Subcutaneous abdominal adipose tissue (tissue), 5 donors: ENCODE results near the gene ITPR3.

ENCODE experiments used
- H3K27ac ChIP-seq: one replicate; pipeline ENCODE4 v1.7.0; 2013; ENCODE audit warnings: low read depth, mild to moderate bottlenecking, inconsistent platforms, low read length, moderate library complexity
- H3K27me3 ChIP-seq, 5 donors: one replicate each; pipeline ENCODE4 v1.7.0; 2013; ENCODE audit warnings: low read length in 5 of 5, inconsistent platforms in 1 of 5; ENCODE audit not compliant: control insufficient read depth in 5 of 5, insufficient read depth in 4 of 5
- H3K36me3 ChIP-seq, 5 donors: one replicate each; pipeline ENCODE4 v1.7.0; 2013; ENCODE audit warnings: low read length in 5 of 5; ENCODE audit not compliant: control insufficient read depth in 5 of 5, insufficient read depth in 5 of 5
- H3K4me1 ChIP-seq, 5 donors: one replicate each; pipeline ENCODE4 v1.7.0; 2013; ENCODE audit warnings: low read length in 5 of 5, mild to moderate bottlenecking in 3 of 5, moderate library complexity in 1 of 5; ENCODE audit not compliant: control insufficient read depth in 5 of 5, insufficient read depth in 5 of 5
- H3K4me3 ChIP-seq, 5 donors: one replicate each; pipeline ENCODE4 v1.7.0; 2013; ENCODE audit warnings: low read length in 5 of 5, low read depth in 1 of 5
- H3K9ac ChIP-seq, 5 donors: one replicate each; pipeline ENCODE4 v1.7.0; 2013; ENCODE audit warnings: low read length in 5 of 5, mild to moderate bottlenecking in 4 of 5, moderate library complexity in 3 of 5
- H3K9me3 ChIP-seq, 5 donors: one replicate each; pipeline ENCODE4 v1.7.0; 2013; ENCODE audit warnings: low read length in 5 of 5; ENCODE audit not compliant: control insufficient read depth in 5 of 5
- donor health status: healthy.
- donor health status: healthy.
- donor health status: healthy.
- donor health status: healthy.
- donor health status: healthy.

ITPR3 gene

DNA sequence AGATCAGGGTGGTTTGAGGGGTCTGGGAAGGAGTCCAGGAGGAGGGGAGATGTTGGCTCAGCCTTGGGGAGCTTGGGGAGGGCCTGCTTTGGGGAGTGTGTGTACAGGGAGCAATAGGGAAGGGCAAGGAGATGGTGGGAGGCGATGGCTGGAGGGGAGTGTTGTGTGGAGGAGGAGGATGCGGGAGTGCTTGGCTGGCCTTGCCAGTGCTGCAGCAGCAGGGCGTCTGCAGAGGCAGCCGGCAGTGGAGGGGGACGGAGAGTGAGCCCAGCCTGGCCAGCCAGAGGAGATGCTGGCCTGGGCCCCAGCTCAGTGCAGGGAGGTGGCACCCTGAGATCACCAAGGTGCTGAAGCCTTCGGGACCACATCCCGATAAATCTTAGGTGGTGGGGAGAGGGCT lies 121.7 kb downstream of the ITPR3 start:
- peaks cover 10 to 32% (median 14%) of the 10 kb centered on the region in 5 donors for H3K27me3 ChIP-seq
- H3K27ac ChIP-seq: no peak overlapping the region
- no peak overlapping the region for H3K4me3 ChIP-seq
- H3K9ac ChIP-seq: no peak overlapping the region
- H3K4me1 ChIP-seq: peaks cover 0 to 2% (median 0%) of the 10 kb centered on the region in 5 donors
- H3K9me3 ChIP-seq: no peaks in the 10 kb centered on the region
- no peaks in the 10 kb centered on the region for H3K36me3 ChIP-seq

DNA sequence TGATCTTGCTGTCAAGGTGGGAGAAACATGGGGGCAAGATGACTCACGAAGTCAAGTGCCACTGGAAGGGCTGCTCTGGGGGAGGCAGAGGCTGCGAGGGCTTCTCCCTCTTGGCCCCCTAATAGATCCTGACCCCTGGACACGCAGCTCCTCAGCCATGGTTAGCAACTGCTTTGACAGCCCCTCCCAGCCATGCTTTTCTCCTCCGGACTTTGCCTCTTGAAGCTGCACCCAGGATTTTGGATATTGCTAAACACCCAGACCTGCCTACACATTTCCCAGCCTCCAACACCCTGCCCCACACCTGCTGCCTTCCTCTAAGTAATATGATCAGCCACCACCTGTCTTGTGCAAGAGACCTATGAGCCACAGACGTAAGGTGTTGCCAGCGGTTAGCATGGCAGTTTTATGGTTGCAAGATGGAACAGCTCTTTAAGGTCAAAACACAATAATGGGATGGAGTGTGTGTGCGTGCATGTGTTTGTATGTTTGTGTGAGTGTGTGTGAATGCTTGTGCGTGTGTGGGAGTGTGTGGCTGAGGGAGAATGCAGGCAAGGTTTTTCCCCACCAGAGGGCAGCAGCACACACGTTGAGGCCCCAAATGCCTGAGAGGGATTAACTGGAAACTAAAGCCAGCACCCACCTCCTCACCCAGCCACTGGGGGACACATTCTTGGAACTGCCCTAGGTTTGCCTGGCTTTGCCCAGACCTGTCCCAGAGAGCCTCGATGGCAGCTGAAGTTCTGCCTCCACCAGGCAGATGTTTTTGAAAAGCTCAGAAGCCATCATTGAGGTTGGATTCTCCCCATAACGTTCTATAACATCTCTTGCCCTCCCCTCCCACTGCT lies 123.1 kb downstream of the ITPR3 start:
- Histone ChIP-seq H3K4me3 (no peak overlapping the region), H3K9ac (no peak overlapping the region), H3K9me3 (no peaks in the 10 kb centered on the region)

GRCh38 chr6:33744895-33745546 lies 123.9 kb downstream of the ITPR3 start:
- no peak overlapping the region for H3K9ac ChIP-seq
- H3K9me3 ChIP-seq: no peaks in the 10 kb centered on the region
- H3K27me3 ChIP-seq: peaks cover 10 to 34% (median 21%) of the 10 kb centered on the region in 5 donors
- H3K4me1 ChIP-seq: peaks cover 0 to 2% (median 0%) of the 10 kb centered on the region in 5 donors
- H3K4me3 ChIP-seq: no peak overlapping the region
- no peak overlapping the region for H3K27ac ChIP-seq
- no peaks in the 10 kb centered on the region for H3K36me3 ChIP-seq

More for the DNA sequence above, 123.1 kb downstream of the ITPR3 start:
- Histone ChIP-seq H3K27ac (no peak overlapping the region), H3K36me3 (no peaks in the 10 kb centered on the region), H3K4me1 (peaks cover 0 to 2% (median 0%) of the 10 kb centered on the region in 5 donors), H3K27me3 (peaks cover 10 to 34% (median 21%) of the 10 kb centered on the region in 5 donors)

DNA sequence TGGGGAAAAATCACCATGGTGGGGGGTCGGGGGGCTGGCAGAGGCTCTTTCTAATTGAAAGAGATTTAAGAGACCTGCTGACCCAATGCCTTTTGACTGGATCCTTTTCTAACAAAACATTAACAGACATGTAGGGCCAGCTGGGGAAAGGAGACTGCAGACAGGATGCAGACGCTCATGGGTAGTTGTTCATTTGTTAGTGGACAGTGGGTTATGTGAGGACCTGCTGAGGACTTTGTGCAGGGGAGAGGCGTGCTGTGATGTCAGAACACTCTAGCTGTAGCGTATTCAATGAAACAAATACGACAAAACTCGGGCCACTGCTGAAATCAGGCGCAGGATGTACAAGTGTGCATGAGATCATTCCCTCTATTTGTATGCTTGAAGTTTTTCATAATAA lies 124.4 kb downstream of the ITPR3 start:
- Histone ChIP-seq H3K9ac (no peak overlapping the region), H3K4me1 (peaks cover 0 to 2% (median 0%) of the 10 kb centered on the region in 5 donors), H3K4me3 (no peak overlapping the region), H3K27me3 (peaks cover 10 to 34% (median 21%) of the 10 kb centered on the region in 5 donors), H3K27ac (no peak overlapping the region), H3K9me3 (no peaks in the 10 kb centered on the region), H3K36me3 (no peaks in the 10 kb centered on the region)
